Caco-2 (cell line): ENCODE measurements around the gene PHF20. TPM values are rescaled to one million over a fixed set of nuclear protein-coding genes. Genes with fewer than 3 reads are reported as not detected.

Experiments
- BruUV-seq: library from RNA; stranded (reverse); fragments of 400-500 nt; replicated peaks from 2 replicates; lab custom pipeline; 2021; lab: Mats Ljungman, UMichigan
- CTCF ChIA-PET: fragments of 300-600 bp; sonication (Branson Sonifier 250); formaldehyde crosslinking; loops from one replicate; lab custom pipeline; 2022; ENCODE audit warnings: antibody characterized with exemption; lab: Charles Lee
- POLR2A ChIA-PET: fragments of 300-600 bp; sonication (Branson Sonifier 250); formaldehyde crosslinking; loops from one replicate; lab custom pipeline; 2022; ENCODE audit warnings: antibody characterized with exemption; lab: Charles Lee
- DNase-seq, 2 experiments: peaks; one replicate each; pipeline versions ENCODE4 v3.0.0 to v3.0.0-alpha.2; 2020 to 2022
- H3K27me3 ChIP-seq: replicated peaks from 2 replicates; pipeline ENCODE4 v1.6.0; 2011; ENCODE audit warnings: low read length; ENCODE audit not compliant: control insufficient read depth, insufficient read depth
- H3K36me3 ChIP-seq: 2 replicates; pipeline ENCODE4 v1.5.1; 2011; ENCODE audit warnings: low read length; ENCODE audit not compliant: control insufficient read depth, insufficient read depth
- H3K4me1 ChIP-seq: fragments of 250-450 bp; sonication (Bioruptor Pico); 2 replicates; pipeline ENCODE4 v1.5.1; 2020; ENCODE audit warnings: mild to moderate bottlenecking
- H3K4me3 ChIP-seq: 2 replicates; pipeline ENCODE4 v1.5.1; 2011; ENCODE audit warnings: low read depth, mild to moderate bottlenecking, control low read depth, low read length
- H3K9me3 ChIP-seq: fragments of 250-450 bp; sonication (Bioruptor Pico); 2 replicates; pipeline ENCODE4 v1.5.1; 2020; ENCODE audit warnings: mild to moderate bottlenecking, moderate library complexity
- H3K27ac Mint-ChIP-seq: one replicate; pipeline ENCODE4 v1.8.0; 2022; ENCODE audit warnings: mixed read lengths; ENCODE audit not compliant: unreplicated experiment
- H3K27me3 Mint-ChIP-seq: one replicate; pipeline ENCODE4 v1.8.0; 2022; ENCODE audit warnings: mixed read lengths; ENCODE audit not compliant: insufficient read depth, unreplicated experiment
- H3K36me3 Mint-ChIP-seq: one replicate; pipeline ENCODE4 v1.8.0; 2022; ENCODE audit warnings: mild to moderate bottlenecking, mixed read lengths; ENCODE audit not compliant: insufficient read depth, unreplicated experiment
- H3K4me1 Mint-ChIP-seq: one replicate; pipeline ENCODE4 v1.8.0; 2022; ENCODE audit warnings: low read depth, mixed read lengths; ENCODE audit not compliant: unreplicated experiment
- H3K4me3 Mint-ChIP-seq: one replicate; pipeline ENCODE4 v1.8.0; 2022; ENCODE audit warnings: mild to moderate bottlenecking, moderate library complexity, mixed read lengths; ENCODE audit not compliant: unreplicated experiment
- H3K9me3 Mint-ChIP-seq: one replicate; pipeline ENCODE4 v1.8.0; 2022; ENCODE audit warnings: mixed read lengths; ENCODE audit not compliant: unreplicated experiment
- CTCF ChIP-seq, 2 experiments: fragments of 200-600 bp in 1 of 2; IDR thresholded peaks; 1 replicate in 1 of 2; 2 replicates in 1 of 2; pipeline versions ENCODE4 v1.5.1 to v1.8.0; 2011 to 2022; ENCODE audit warnings: antibody characterized with exemption in 1 of 2, control low read depth in 1 of 2, inconsistent platforms in 1 of 2, low read depth in 1 of 2, low read length in 1 of 2, mild to moderate bottlenecking in 1 of 2, moderate library complexity in 1 of 2; ENCODE audit not compliant: insufficient read depth in 1 of 2, severe bottlenecking in 1 of 2, unreplicated experiment in 1 of 2
- intact Hi-C: fragments of 100-400 bp; cut with micrococcal nuclease; formaldehyde crosslinking; loops from one replicate; pipeline ENCODE4 v1.10.0; 2022; ENCODE audit not compliant: unreplicated experiment
- total RNA-seq: library from RNA; stranded (reverse); gene quantifications from 2 replicates; pipeline ENCODE4 v1.2.3, GENCODE V29; 2022

PHF20 gene
- total RNA-seq, 1 experiment from 2014 or later = 109 TPM

DNA sequence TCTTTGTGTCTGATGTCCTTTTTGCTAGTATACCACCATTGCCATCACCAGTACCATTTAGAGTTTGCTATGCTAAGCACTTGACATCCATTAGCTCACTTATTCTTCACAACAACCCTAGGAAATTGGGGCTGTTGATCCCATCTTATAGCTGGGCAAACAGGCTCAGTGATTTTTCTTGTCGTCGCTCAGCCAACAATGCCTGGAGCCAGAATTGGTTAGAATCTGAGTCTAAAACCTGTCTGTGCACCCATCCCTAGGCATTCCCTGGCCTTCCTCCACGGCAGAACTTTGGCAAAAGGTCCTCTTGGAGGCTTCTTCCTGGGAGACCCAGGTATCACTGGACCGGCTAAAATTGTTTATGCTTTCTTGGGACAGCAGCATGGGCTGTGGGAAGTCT is 20.9 kb downstream of the PHF20 start:
- intact Hi-C loops = no loop called here
- BruUV-seq = no TSS peak
- Mint-ChIP-seq H3K4me3 (no peak overlapping the region), H3K27ac (no peak overlapping the region), H3K27me3 (no peaks in the 10 kb centered on the region), H3K9me3 (no peaks in the 10 kb centered on the region), H3K4me1 (peaks cover 6% of the 10 kb centered on the region), H3K36me3 (peaks cover 45% of the 10 kb centered on the region)
- H3K36me3 ChIP-seq = no peaks in the 10 kb centered on the region
- H3K27me3 ChIP-seq = no peaks in the 10 kb centered on the region
- DNase-seq = no peak
- TF ChIP-seq CTCF (IDR thresholded peaks at IDR 0.05; ENCODE audit: insufficient read depth in 1 of 2, low read depth in 1 of 2, low read length in 1 of 2, severe bottlenecking in 1 of 2, unreplicated experiment in 1 of 2) = no peak
- H3K4me1 ChIP-seq = no peaks in the 10 kb centered on the region
- no peaks in the 10 kb centered on the region for H3K9me3 ChIP-seq
- ChIA-PET CTCF (no interaction called here), POLR2A (interaction anchor here (1.6 kb wide), 1 partner anchor 51 kb away, joined by 16 read pairs; the partner anchor contains the start of gene RBM39)
- H3K4me3 ChIP-seq = no peak overlapping the region

- no peak overlapping the region for H3K4me3 ChIP-seq
- no peak overlapping the region for H3K27ac Mint-ChIP-seq
- no peaks in the 10 kb centered on the region for H3K27me3 ChIP-seq
- BruUV-seq = no TSS peak
- POLR2A ChIA-PET = no interaction called here
- H3K9me3 Mint-ChIP-seq = no peaks in the 10 kb centered on the region
- no peak overlapping the region for H3K4me3 Mint-ChIP-seq
- H3K9me3 ChIP-seq = no peaks in the 10 kb centered on the region
- no peaks in the 10 kb centered on the region for H3K27me3 Mint-ChIP-seq
- H3K4me1 ChIP-seq = no peaks in the 10 kb centered on the region
- H3K36me3 ChIP-seq = 0 out of 2 replicates have a peak, but pooled peaks cover 2% of the 10 kb centered on the region
- intact Hi-C loops = no loop called here
- TF ChIP-seq CTCF (IDR thresholded peaks at IDR 0.05; ENCODE audit: insufficient read depth in 1 of 2, low read depth in 1 of 2, low read length in 1 of 2, severe bottlenecking in 1 of 2, unreplicated experiment in 1 of 2) = no peak
- peaks cover 3% of the 10 kb centered on the region for H3K4me1 Mint-ChIP-seq
- no peak for DNase-seq
- H3K36me3 Mint-ChIP-seq = peaks cover 49% of the 10 kb centered on the region
- CTCF ChIA-PET = no interaction called here
Observed at GRCh38 chr20:35796571-35796970, 24.8 kb downstream of the PHF20 start.

GRCh38 chr20:35801865-35802264 is 30.1 kb downstream of the PHF20 start:
- Mint-ChIP-seq H3K36me3 (peaks cover 72% of the 10 kb centered on the region), H3K27ac (no peak overlapping the region)
- TF ChIP-seq CTCF (IDR thresholded peaks at IDR 0.05; ENCODE audit: insufficient read depth in 1 of 2, low read depth in 1 of 2, low read length in 1 of 2, severe bottlenecking in 1 of 2, unreplicated experiment in 1 of 2) = no peak

More at GRCh38 chr20:35801865-35802264, 30.1 kb downstream of the PHF20 start:
- no peak for DNase-seq
- 0 out of 2 replicates have a peak, but pooled peaks cover 2% of the 10 kb centered on the region for H3K36me3 ChIP-seq
- no peaks in the 10 kb centered on the region for H3K27me3 ChIP-seq
- H3K4me1 Mint-ChIP-seq = no peaks in the 10 kb centered on the region
- intact Hi-C loops = no loop called here
- TSS peak; percentile 54 for BruUV-seq
- ChIA-PET CTCF (interaction anchor here (1.0 kb wide), 1 partner anchor 82 kb away, joined by 4 read pairs; no protein-coding TSS in a partner anchor), POLR2A (interaction anchor here (1.5 kb wide), 1 partner anchor 60 kb away, joined by 5 read pairs; the partner anchor contains the start of gene RBM39)
- no peaks in the 10 kb centered on the region for H3K4me1 ChIP-seq
- H3K9me3 Mint-ChIP-seq = no peaks in the 10 kb centered on the region
- no peak overlapping the region for H3K4me3 ChIP-seq
- no peaks in the 10 kb centered on the region for H3K9me3 ChIP-seq
- no peak overlapping the region for H3K4me3 Mint-ChIP-seq
- H3K27me3 Mint-ChIP-seq = no peaks in the 10 kb centered on the region
